Measurements from ENCODE around the gene PRSS8. TPM values are rescaled to one million over a fixed set of nuclear protein-coding genes. Genes with fewer than 3 reads are reported as not detected.
"Not testable (repeated sequence)": the region's sequence is repeated elsewhere in the genome, so short reads cannot be mapped to it uniquely, and the experiment has no call there.

PRSS8 gene
- total RNA-seq, 2 donors from 2014 or later, result not detected

GRCh38 chr16:31106509-31107464 lies 28.7 kb downstream of the PRSS8 start:
- DNase-seq (ENCODE audit: low spot score), result no peak
- Histone ChIP-seq H3K4me1 (ENCODE audit: control insufficient read depth in 1 of 2, low read depth in 2 of 2) (peaks cover 13 to 17% of the 10 kb centered on the region in 2 donors), H3K4me3 (no peak overlapping the region), H3K9me3 (no peaks in the 10 kb centered on the region), H3K27ac (no peak overlapping the region), H3K27me3 (replicated peaks; ENCODE audit: insufficient read depth) (no peaks in the 10 kb centered on the region), H3K36me3 (peaks cover 23% of the 10 kb centered on the region)
- ATAC-seq (ENCODE audit: insufficient number of reproducible peaks, low FRiP score, low read depth), result no peak
- TF ChIP-seq, protein P1, sequence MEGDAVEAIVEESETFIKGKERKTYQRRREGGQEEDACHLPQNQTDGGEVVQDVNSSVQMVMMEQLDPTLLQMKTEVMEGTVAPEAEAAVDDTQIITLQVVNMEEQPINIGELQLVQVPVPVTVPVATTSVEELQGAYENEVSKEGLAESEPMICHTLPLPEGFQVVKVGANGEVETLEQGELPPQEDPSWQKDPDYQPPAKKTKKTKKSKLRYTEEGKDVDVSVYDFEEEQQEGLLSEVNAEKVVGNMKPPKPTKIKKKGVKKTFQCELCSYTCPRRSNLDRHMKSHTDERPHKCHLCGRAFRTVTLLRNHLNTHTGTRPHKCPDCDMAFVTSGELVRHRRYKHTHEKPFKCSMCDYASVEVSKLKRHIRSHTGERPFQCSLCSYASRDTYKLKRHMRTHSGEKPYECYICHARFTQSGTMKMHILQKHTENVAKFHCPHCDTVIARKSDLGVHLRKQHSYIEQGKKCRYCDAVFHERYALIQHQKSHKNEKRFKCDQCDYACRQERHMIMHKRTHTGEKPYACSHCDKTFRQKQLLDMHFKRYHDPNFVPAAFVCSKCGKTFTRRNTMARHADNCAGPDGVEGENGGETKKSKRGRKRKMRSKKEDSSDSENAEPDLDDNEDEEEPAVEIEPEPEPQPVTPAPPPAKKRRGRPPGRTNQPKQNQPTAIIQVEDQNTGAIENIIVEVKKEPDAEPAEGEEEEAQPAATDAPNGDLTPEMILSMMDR (IDR thresholded peaks at IDR 0.05), result no peak

DNA sequence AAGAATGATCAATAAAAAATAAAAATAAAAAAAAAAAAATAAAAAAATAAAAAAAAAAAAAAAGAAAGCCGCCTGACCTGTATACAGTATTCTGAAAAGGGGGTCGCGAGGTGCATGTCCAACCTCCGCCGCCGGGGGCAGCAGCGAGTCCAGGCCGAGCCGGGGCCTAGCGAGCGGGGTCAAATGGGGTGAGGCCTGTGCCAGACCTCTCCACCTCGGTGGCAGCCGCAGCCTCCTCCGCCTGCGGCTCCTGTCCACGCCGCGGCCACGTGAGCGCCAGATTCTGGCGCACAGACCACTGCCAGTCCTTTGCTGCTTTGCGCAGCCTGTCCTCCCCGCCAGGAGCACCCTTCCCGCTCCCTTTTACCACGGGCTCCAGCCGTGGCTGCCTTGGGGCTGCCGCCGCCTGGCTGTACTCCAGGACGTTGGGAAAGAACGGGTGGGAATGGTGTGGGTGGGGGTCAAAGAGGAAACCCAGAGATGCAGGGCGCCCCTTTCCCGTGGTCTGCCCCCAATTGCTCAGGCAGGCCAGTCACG lies 29.8 kb downstream of the PRSS8 start:
- TF ChIP-seq, protein P1 (IDR thresholded peaks at IDR 0.05), result peak; percentile 84
- peak; percentile 53 for DNase-seq (ENCODE audit: low spot score)
- Histone ChIP-seq H3K27me3 (replicated peaks; ENCODE audit: insufficient read depth) (no peaks in the 10 kb centered on the region), H3K4me1 (ENCODE audit: control insufficient read depth in 1 of 2, low read depth in 2 of 2) (peaks cover 13 to 17% of the 10 kb centered on the region in 2 donors), H3K4me3 (peak overlapping the region; percentile 67), H3K9me3 (no peaks in the 10 kb centered on the region), H3K27ac (peak overlapping the region in 1 of 2 donors; percentile 47), H3K36me3 (peaks cover 12% of the 10 kb centered on the region)
- ATAC-seq (ENCODE audit: insufficient number of reproducible peaks, low FRiP score, low read depth), result peak; percentile 72

DNA sequence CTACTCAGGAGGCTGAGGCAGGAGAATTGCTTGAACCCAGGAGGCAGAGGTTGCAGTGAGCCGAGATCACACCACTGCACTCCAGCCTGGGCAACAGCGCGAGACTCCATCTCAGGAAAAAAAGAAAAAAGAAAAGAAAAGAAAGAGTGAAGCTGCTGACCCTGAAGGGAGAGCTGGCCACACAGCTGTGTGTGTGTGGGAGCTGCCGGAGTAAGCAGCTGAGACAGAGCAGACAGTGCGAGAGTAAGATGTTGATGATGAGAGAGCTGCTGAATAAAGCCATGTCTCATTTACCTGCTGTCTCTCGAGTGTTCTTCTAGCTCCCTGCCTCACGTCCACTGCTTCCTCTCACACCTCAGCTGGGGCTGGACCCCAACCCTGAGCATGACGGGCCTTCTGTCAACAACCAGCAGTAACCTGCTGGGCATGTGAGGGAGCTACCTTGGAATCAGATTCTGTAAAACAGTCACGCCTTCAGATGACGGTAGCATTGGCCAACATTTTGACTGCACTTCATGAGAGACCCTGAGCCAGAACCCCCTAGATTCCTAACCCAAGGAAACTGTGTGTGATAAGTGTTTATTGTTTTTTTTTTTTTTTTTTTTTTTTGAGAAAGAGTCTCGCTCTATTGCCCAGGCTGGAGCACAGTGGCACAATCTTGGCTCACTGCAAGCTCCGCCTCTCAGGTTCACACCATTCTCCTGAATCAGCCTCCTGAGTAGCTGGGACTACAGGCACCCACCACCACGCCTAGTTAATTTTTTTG lies 34.5 kb downstream of the PRSS8 start:
- not testable (repeated sequence) for H3K4me3 ChIP-seq; H3K36me3 ChIP-seq; H3K4me1 ChIP-seq (ENCODE audit: control insufficient read depth in 1 of 2, low read depth in 2 of 2); H3K27ac ChIP-seq; ATAC-seq (ENCODE audit: insufficient number of reproducible peaks, low FRiP score, low read depth); H3K9me3 ChIP-seq; H3K27me3 ChIP-seq (replicated peaks; ENCODE audit: insufficient read depth); DNase-seq (ENCODE audit: low spot score)

GRCh38 chr16:31099860-31100638 lies 35.5 kb downstream of the PRSS8 start:
- Histone ChIP-seq H3K27me3 (replicated peaks; ENCODE audit: insufficient read depth) (no peaks in the 10 kb centered on the region), H3K9me3 (no peaks in the 10 kb centered on the region), H3K4me1 (ENCODE audit: control insufficient read depth in 1 of 2, low read depth in 2 of 2) (peaks cover 0 to 3% of the 10 kb centered on the region in 2 donors), H3K4me3 (no peak overlapping the region), H3K36me3 (no peaks in the 10 kb centered on the region), H3K27ac (no peak overlapping the region)
- DNase-seq (ENCODE audit: low spot score), result no peak
- TF ChIP-seq, protein P1 (IDR thresholded peaks at IDR 0.05), result no peak
- ATAC-seq (ENCODE audit: insufficient number of reproducible peaks, low FRiP score, low read depth), result no peak

- H3K4me3 ChIP-seq, result peak within 1 kb of the TSS; percentile 86
- ATAC-seq (ENCODE audit: insufficient number of reproducible peaks, low FRiP score, low read depth), result peak; percentile 74
- H3K27me3 ChIP-seq (replicated peaks; ENCODE audit: insufficient read depth), result no peaks in the 10 kb centered on the region
- TF ChIP-seq, protein P1 (IDR thresholded peaks at IDR 0.05), result no peak
- H3K27ac ChIP-seq, result peak within 1 kb of the TSS; percentile 67 to 76
- H3K4me1 ChIP-seq (ENCODE audit: control insufficient read depth in 1 of 2, low read depth in 2 of 2), result peaks cover 0 to 4% of the 10 kb centered on the region in 2 donors
- peaks cover 11% of the 10 kb centered on the region for H3K36me3 ChIP-seq
- H3K9me3 ChIP-seq, result no peaks in the 10 kb centered on the region
- peak; percentile 85 for DNase-seq (ENCODE audit: low spot score)
These were observed 41.0 kb downstream of the PRSS8 start, which contains the start of gene VKORC1 for GRCh38 chr16:31094424-31095120. Gene VKORC1, minus strand, starts transcription at chr16:31094797. Its CDS starts 68 bp downstream, at chr16:31094729.

Measured in thoracic aorta (tissue), 2 donors.